Right hindlimb (tissue), 1 donor: ENCODE measurements around the gene LRRC14B.

Source experiments
- DNase-seq: peaks from one replicate; pipeline ENCODE4 v3.0.0-alpha.2; 2018

Gene LRRC14B

GRCh38 chr5:194102-194501 lies 2.8 kb downstream of the LRRC14B start:
- DNase-seq, result no peak

- no peak for DNase-seq
These were observed 3.4 kb downstream of the LRRC14B start for GRCh38 chr5:194603-195209.

GRCh38 chr5:195401-196160 lies 4.3 kb downstream of the LRRC14B start:
- DNase-seq, result peak; percentile 21

- DNase-seq, result peak; percentile 23
These were observed 5.1 kb downstream of the LRRC14B start for GRCh38 chr5:196350-196749.

GRCh38 chr5:197031-197430 lies 5.7 kb downstream of the LRRC14B start:
- peak; percentile 41 for DNase-seq

GRCh38 chr5:197892-198489 lies 6.7 kb downstream of the LRRC14B start:
- peak; percentile 11 for DNase-seq

- DNase-seq, result peak; percentile 14
These were observed 7.4 kb downstream of the LRRC14B start for GRCh38 chr5:198516-199196.

GRCh38 chr5:199197-199949 lies 8.1 kb downstream of the LRRC14B start:
- DNase-seq, result peak; percentile 13

- no peak for DNase-seq
These were observed 8.8 kb downstream of the LRRC14B start for GRCh38 chr5:199950-200645.

- DNase-seq, result no peak
These were observed 9.7 kb downstream of the LRRC14B start for GRCh38 chr5:200985-201384.

- DNase-seq, result no peak
These were observed 10.4 kb downstream of the LRRC14B start for GRCh38 chr5:201672-202071.

- no peak for DNase-seq
These were observed 12.1 kb downstream of the LRRC14B start for GRCh38 chr5:203246-203930.

- no peak for DNase-seq
These were observed 12.7 kb downstream of the LRRC14B start for GRCh38 chr5:204001-204400.

- no peak for DNase-seq
These were observed 13.2 kb downstream of the LRRC14B start for GRCh38 chr5:204462-204861.

- no peak for DNase-seq
These were observed 13.8 kb downstream of the LRRC14B start for GRCh38 chr5:204966-205670.

- no peak for DNase-seq
These were observed 15.1 kb downstream of the LRRC14B start for GRCh38 chr5:206406-206805.

- no peak for DNase-seq
These were observed 15.7 kb downstream of the LRRC14B start for GRCh38 chr5:206927-207536.

- DNase-seq, result no peak
These were observed 16.3 kb downstream of the LRRC14B start for GRCh38 chr5:207599-207998.

GRCh38 chr5:208449-209114 lies 17.3 kb downstream of the LRRC14B start:
- DNase-seq, result no peak
